AG09319 (cell line): ENCODE results near the gene MXD3.

ENCODE experiments used
- DNase-seq: peaks from one replicate; pipeline ENCODE4 v3.0.0-alpha.2; 2010; ENCODE audit warnings: low read depth; ENCODE audit errors: extremely low read depth
- CTCF ChIP-seq: IDR thresholded peaks from 2 replicates; pipeline ENCODE4 v1.5.1; 2011; ENCODE audit warnings: low read depth, mild to moderate bottlenecking, inconsistent platforms, low read length, moderate library complexity

Gene MXD3

DNA sequence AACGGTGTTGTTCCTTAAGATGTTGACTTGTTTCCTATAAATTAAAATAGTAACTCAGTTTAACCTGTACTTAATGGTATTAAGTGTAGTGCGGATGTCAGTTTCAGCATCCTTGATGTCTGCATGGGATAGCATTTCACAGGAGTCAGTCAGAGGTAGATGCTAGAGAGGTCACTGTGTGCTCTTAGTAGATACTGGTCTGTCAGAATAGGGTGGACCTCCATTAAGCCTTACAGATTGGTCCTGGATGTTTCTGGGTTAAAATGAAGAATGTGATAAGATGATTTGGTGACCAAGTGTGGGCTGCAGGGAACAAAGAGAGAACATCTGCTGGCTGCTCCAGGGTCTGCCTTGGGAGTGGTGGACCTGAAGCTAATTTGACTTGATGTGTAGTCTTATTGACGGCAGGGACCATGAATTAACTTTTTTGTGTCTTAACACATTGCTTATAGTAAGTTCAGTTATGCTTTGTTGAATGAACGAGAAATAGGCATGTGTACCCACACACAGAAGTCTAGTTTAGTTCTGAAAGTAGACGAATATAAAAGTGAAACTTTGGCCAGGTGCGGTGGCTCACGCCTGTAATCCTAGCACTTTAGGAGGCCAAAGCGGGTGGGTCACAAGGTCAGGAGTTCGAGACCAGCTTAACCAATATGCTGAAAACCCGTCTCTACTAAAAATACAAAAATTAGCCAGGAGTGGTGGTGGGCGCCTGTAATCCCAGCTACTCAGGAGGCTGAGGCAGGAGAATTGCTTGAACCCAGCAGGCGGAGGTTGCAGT lies 20.7 kb downstream of the MXD3 start:
- no peak for DNase-seq
- TF ChIP-seq CTCF, result no peak

DNA sequence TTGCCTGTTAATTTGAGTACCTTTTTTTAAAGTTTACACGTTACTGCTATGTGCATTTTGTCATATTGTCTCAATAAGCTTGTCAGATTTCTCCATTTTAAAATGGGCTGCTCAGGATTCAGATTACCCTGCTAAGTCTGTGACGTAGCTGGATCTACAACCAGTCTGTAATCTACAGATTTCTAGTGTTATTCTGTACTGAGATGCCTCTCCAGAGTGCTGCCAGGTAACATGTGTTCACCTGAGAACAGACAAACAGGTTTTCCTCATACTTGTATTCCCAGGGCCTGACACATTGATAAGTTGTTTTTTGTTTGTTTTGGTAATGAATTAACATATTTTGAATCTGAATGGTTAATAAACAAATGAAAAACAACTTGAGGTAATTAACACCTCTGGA lies 23.5 kb downstream of the MXD3 start:
- DNase-seq, result no peak
- no peak for TF ChIP-seq CTCF

GRCh38 chr5:177276886-177277285 lies 34.8 kb downstream of the MXD3 start:
- no peak for TF ChIP-seq CTCF
- DNase-seq, result no peak

DNA sequence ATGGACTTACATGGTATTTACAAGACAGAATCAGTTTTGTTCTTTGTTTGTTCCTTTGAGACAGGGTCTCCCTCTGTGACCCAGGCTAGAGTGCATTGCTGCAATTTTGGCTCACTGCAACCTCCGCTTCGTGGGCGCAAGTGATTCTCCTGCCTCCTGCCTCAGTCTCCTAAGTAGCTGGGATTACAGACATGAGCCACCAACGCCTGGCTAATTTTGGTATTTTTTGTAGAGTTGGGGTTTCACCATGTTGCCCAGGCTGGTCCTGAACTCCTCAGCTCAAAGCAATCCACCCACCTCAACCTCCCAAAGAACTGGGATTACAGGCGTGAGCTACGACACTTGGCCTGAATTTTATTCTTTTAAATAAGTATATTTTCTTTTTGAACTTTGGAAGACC lies 35.8 kb downstream of the MXD3 start:
- DNase-seq, result no peak
- TF ChIP-seq CTCF, result no peak

DNA sequence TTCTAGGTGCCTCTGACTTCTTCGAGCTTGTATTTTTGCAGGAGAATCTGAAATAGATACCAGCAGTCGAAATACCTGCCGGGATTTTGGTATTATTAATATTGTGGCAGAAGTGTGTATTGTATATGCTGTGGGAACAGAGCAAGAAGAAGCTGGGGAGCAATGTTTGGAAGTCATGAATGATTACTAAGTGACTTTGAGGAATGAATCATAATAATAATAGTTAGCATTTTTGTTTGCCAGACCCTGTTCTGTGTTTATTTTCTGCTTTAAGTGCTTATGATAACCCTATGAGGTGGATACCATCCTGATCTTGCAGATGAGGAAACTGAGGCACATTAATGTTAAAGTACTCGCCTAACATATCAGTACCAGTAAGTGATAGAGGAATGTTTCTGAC lies 40.6 kb downstream of the MXD3 start:
- no peak for DNase-seq

DNA sequence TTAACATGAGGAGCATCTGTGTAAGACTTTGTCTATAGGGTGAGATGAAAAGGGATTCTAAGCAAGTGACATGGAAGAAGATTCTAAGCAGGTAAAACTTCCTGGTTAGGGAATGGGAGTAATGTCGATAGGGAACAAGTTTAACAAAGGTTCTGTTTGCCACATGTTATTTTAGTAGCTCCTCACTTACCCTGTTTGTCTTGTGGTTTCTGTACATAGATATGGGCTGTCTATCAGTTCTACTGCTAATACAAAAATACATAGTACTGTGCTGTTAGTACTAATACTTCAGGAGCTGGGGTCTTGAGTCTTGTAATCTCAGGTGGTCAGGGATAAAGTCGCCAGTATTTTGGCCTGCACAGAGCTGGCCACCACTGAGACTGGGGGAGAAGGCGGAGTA lies 41.0 kb downstream of the MXD3 start:
- DNase-seq, result no peak
- no peak for TF ChIP-seq CTCF

More for the DNA sequence above, 40.6 kb downstream of the MXD3 start:
- TF ChIP-seq CTCF, result no peak

DNA sequence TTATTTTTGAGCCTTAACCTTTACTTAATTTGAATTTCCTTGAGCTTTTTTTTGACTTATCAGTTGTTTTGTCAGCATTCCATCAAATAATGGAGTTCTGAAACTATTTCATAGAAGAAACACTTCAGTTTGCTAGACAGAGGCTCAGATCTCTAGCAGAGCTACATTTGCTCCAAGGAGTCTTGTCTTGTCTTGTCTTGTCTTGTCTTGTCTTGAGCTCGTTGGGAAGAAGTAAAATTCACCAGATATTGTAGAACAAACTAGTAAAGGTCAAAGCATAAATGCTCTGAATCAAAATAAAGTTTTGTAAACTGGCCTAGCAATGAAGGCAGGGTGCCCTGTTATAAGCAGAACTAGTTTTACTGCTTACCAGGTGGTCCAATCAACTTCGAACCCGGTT lies 41.7 kb downstream of the MXD3 start:
- no peak for TF ChIP-seq CTCF
- no peak for DNase-seq
